Fibroblast of pulmonary artery (primary cell): Measurements from ENCODE around the gene PTPRF.

ENCODE experiments used
- DNase-seq: peaks from one replicate; pipeline ENCODE4 v3.0.0-alpha.2; 2010; ENCODE audit warnings: low read depth
- H3K4me3 ChIP-seq: replicated peaks from 2 replicates; pipeline ENCODE4 v1.5.1; 2011; ENCODE audit warnings: low read depth, mild to moderate bottlenecking, control low read depth, low read length, moderate library complexity
- CTCF ChIP-seq: IDR thresholded peaks from 2 replicates; pipeline ENCODE4 v1.5.1; 2011; ENCODE audit warnings: mild to moderate bottlenecking, control low read depth, low read length, inconsistent platforms; ENCODE audit errors: missing control alignments

PTPRF gene

GRCh38 chr1:43569175-43569574 is 38.5 kb downstream of the PTPRF start:
- no peak for DNase-seq
- no peak overlapping the region for H3K4me3 ChIP-seq
- no peak for TF ChIP-seq CTCF

GRCh38 chr1:43570277-43570676 is 39.6 kb downstream of the PTPRF start:
- no peak overlapping the region for H3K4me3 ChIP-seq
- DNase-seq, result no peak
- no peak for TF ChIP-seq CTCF

- TF ChIP-seq CTCF, result no peak
- H3K4me3 ChIP-seq, result no peak overlapping the region
- DNase-seq, result no peak
Measured at GRCh38 chr1:43570715-43571114, 40.0 kb downstream of the PTPRF start.

GRCh38 chr1:43572084-43572483 is 41.4 kb downstream of the PTPRF start:
- no peak overlapping the region for H3K4me3 ChIP-seq
- no peak for DNase-seq
- TF ChIP-seq CTCF, result no peak

GRCh38 chr1:43572538-43572937 is 41.9 kb downstream of the PTPRF start:
- DNase-seq, result no peak
- H3K4me3 ChIP-seq, result no peak overlapping the region
- no peak for TF ChIP-seq CTCF

GRCh38 chr1:43573066-43573800 is 42.5 kb downstream of the PTPRF start:
- no peak overlapping the region for H3K4me3 ChIP-seq
- DNase-seq, result no peak
- no peak for TF ChIP-seq CTCF

- TF ChIP-seq CTCF, result no peak
- no peak for DNase-seq
- no peak overlapping the region for H3K4me3 ChIP-seq
Measured at GRCh38 chr1:43576521-43576920, 45.8 kb downstream of the PTPRF start.
